ENCODE measurements around the gene APLP2.
"Not testable (repeated sequence)": the region's sequence is repeated elsewhere in the genome, so short reads cannot be mapped to it uniquely, and the experiment has no call there.

APLP2 gene

DNA sequence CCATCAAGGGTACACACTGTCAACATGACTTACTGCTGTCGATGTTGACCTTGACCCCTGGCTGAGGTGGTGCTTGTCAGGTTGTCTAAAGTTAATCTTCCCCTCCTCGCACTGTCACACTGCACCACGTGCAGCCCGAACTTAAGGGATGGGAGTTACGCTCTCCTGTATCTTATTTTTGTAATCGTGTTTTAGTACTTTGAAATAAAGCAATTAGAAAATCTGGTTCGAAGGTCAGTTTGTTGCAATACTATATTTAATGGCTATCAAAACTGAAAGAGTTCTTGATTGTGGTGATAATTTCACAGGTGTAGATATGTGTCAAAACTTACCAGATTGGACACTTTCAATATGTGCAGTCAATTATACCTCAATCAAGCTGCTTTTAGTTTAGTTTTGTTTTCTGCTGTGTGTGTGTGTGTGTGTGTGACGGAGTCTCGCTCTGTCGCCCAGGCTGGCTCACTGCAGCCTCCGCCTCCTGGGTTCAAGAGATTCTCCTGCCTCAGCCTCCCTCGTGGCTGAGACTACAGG, 79.2 kb downstream of the APLP2 start:
- DNase-seq (ENCODE audit: low read depth) = no peak

DNA sequence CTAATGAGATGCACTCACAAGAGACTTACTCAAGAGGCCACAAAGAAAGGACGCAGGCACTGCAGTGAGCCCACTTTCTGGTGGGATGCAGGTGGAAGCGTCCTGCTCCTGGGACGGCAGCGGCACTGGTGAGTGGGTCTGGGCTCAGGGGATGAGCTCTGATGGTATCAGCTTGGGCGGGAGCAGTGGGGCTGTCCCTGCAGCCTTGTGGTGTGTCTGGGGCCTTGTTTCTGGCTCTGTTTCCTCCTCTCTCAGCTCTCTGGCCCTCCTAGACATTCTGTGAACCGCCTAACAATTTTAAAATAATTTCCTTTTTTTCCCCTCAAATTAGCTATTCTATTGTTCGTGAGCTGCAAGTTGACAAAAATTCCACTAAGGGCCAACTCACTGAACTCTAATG, 81.1 kb downstream of the APLP2 start:
- no peak for DNase-seq (ENCODE audit: low read depth)

DNA sequence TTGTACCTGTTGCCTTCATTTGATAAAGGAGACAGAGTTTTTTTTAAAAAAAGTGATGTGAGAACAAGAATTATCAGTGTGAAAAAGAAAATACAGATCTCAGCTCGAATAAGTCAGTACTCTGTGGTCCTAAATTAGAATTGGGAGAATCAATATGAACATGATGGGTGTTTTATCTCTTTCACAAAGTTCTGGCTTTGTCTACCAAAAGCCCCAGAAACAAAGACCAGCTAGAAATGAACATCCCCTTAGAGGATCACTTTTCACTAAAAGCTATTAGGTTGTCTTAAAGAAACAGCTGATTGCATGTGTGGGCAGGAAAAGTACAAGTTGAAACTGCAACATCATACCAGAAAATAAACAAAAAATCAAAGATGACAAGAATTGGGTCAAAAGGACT, 81.5 kb downstream of the APLP2 start:
- no peak for DNase-seq (ENCODE audit: low read depth)

DNA sequence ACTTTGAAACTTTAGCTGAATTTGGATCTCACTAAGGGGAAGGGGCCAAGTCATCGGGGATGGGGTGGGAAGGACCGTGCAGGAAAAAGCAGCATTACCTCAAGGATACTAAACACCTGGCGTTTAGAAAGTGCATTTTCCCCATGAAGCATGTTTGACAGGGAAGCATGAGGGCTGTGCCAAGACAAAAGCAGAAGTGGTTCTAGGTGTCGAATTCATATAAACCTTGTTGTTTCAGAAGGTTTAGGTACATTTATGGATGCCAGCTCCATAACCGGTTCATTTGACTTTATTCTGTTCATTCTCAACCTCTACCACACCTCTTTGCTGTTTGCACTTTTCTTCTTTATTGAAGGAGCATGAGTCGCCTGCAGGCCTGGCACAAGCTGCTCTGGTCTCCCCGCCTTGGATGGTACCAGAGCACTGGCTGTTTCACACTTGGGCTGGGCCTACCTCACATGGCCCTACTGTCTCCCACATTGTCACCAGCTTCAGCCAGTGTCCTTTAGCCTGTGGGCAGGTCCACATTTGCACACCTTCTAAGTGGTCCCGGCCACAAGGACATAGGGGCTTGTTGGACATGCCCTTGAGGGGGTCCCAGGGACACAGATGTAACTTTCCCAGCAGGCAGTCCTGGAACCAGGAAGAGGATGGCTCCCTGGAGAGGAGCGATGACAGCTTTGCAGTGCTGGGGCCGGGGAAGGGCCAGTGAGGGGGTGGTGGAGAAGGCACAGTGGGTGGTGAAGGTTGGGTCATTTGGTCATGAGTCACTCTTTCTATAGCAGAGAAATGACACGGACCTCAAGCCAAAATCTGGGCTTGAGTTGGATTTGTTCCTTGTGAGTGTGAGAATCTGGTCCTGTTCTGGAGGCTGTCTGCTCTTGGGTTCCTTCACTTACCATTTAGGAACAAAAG, 86.7 kb downstream of the APLP2 start:
- no peak for DNase-seq (ENCODE audit: low read depth)

DNA sequence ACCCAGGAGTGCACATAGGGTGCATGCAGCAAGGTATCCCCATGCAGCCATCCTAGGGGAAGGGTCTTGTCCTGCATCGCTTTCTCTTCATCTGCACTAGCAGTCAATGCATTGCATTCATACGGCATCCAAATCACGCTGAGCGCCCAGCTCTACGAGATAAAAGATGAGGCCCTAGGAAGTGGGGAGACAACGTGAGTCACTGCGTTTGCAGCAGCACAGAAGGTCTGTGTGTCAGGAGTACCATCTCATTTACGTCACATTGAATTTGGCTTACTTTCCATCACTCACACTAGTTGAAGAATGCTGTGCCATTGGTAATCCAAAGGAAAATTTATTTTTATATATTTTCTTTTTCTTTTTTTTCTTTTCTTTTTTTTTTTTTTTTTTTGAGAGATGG, 87.4 kb downstream of the APLP2 start:
- DNase-seq (ENCODE audit: low read depth) = no peak

DNA sequence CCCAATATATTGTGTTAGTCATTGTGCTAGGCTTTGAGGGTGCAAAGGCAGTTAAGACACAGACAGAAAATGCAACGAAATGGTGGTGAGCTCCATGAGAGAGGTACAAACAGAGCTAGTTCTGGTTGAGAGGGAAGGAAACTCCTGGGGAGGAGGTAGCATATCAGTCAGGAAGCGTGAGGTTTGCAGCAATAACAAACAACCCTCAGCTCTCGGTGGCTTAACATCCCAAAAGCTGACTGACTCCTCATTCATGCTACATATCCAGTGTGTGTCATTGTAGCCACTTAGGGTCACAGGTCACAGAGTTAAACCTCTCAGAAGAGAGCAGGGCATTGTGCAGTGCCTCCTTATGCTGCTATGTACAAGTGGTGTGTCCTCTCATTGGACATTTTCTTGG, 88.1 kb downstream of the APLP2 start:
- no peak for DNase-seq (ENCODE audit: low read depth)

DNA sequence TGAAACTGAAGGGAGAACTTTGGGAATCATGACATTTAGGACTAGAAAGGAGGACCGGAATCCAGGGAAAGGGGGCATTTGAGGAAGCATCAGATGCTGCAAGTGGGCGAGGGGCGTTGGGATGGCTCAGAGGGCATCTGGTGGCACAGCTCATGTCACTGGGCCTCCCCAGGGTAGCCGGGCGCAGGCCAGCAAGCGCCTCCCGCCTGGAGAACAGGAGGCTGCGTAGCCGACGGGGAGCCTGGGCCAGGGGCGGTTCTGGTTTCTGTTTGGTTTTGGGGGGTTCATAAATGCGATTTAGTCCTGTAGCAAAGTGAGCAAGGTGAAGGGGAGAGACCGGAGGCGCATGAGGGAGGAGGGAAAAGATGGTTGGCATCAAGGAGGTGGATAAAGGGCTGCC, 89.4 kb downstream of the APLP2 start:
- no peak for DNase-seq (ENCODE audit: low read depth)

DNA sequence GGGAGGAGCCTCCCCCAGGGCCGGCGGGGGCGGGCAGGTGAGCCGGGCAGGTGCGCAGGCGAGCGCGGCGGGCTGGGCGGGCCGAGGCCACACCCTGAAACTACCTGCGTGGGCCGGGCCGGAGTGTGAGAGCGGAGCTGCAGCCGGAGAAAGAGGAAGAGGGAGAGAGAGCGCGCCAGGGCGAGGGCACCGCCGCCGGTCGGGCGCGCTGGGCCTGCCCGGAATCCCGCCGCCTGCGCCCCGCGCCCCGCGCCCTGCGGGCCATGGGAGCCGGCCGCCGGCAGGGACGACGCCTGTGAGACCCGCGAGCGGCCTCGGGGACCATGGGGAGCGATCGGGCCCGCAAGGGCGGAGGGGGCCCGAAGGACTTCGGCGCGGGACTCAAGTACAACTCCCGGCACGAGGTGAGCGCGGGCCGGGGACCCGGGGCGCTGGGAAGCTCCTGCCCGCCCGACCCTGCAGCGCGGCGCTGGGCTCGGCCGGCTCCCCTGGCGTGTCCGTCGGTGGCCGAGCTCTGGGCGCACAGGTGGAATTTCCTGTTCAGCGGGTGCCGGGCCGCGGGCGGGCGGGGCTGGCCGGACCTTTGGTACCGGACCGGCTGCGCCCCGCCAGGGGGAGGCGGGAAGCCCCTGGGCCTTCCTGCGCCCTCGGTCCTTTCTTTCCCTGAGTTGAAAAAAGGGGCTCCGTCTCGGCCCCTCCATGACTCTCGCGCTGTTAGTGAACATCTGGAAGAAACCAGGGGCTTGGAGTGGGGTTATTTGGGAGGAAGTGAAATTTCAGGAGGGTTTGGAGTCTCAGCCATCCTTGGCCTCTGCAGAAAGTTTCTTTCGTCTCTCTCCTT, 90.2 kb downstream of the APLP2 start, which contains the start of gene ST14:
TSS of gene ST14 (plus strand) at position 126 of the 841 bp plus-strand sequence. CDS start at position 324, 198 bp downstream.
- no peak for DNase-seq (ENCODE audit: low read depth)

DNA sequence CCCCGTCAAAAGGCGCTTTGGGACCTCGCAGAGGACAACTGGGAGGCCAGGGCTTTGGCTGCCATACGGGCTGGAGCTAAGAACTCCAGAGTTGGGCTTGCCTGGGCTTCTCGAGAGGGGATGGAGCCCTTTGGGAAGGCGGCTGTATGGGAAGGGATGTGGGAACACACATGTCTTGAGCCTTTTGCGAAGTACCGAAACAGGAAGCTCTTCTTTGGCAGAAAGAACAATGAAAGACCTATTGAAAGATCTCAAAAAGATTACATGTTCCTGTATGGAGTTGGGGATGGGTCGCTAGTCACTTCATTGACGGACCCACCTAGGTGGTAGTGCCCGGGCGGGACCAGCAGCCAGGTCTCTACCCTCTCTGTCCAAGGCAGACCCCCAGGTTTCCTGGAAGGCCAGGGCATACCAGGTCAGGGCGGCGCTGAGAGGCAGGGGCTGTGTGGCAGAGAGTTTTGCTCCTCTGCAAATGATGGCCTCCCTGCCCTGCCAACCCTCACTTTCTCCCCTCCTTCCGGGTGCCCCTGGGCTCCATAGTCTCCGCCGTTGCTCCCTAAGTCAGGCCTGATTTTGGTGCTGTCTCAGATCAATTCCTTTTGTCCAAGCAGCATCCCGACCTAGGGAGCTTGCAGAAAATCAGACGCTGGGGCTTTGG, 90.9 kb downstream of the APLP2 start:
- no peak for DNase-seq (ENCODE audit: low read depth)

DNA sequence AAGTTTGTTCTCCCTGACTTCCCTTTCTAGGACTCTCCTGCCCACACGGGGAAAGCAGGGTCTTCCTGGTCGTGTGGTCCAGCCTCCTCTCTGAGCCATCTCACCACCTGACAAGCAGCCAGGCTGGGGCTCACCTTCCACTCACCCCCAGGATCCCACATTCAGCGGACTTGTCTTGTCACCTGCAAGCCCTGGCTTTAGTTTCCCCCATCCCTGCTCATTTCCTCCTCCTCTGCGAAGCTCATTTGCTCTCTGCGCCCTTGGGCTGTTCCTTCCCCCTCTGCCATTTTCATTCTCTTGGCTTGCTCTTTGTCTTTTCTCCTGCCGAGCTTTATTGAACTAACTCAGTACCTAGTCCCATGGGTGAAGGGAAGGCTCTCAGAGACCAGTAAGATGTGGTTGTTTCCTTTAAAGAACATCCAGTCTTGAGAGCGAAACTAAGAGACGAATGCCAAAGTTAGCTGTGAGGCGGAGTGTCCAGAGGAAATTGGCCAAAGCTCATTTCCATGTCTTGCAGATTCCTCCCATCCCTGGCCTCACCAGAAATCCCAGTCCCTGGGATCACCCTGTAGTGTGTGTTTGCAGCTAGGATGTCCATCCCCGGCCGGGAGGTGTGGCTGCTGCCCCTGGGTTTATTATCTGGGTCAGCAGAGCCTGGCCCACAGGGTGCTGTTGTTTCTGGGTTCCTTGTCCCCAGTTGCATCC, 91.9 kb downstream of the APLP2 start:
- DNase-seq (ENCODE audit: low read depth) = no peak

DNA sequence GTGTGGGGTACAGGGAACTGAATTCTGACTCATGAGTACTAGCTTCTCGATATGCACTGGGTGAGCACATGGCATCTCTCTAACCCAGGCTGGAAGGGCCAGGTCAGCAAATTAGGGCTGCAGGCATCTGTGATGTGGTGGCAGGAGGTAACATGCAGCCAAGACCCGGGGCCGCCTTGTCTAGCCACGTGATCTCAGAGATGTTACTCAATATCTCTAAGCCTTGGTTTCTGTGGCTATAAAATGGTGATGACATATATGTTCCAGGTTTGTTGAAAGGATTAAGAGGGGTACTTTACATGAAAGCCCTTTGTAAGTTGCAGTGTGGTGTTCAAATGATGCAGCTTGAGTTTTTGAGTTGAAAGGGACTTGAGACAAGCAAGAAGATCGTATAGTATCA, 93.0 kb downstream of the APLP2 start:
- DNase-seq (ENCODE audit: low read depth) = no peak

DNA sequence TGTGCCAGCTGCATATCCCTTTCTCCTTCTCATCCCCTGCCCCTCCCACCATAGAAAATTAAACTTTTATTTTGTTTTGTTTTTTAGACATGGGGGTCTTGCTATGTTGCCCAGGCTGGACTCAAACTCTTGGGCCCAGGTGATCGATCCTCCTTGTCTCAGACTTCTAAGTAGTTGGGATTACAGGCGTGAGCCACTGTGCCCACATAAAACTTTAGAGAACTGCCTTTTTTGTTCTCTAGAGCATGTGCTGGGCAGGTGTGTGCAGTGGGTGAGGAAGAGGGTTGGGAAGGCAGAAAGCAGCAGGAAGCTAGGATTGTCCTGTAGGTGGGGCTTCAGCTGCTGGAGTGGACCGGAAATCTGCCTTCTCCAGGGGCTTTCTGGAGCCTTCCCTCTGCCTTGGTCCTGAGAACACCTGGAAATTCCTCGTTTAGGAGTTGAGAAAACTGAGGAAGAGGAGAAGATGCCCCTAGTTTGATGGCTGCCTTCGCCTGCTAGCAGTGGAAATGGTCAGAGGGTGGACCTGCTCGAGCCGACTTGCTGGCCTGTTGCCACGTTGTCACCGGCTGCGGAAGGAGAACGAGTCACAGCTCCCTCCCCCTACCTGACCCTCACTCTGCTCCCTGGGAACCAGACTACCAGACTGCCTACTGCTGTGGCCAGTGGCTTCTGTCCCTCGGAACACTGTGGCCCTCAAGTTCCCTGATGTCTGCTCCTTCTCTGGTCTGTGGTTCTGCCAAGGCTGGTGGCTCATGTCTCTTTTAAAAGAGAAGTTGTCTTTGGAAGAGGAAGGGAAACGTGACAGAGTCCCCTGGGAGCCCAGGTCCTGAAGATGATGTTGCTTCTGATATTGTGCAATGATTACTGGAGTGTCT, 93.9 kb downstream of the APLP2 start:
- DNase-seq (ENCODE audit: low read depth) = no peak

DNA sequence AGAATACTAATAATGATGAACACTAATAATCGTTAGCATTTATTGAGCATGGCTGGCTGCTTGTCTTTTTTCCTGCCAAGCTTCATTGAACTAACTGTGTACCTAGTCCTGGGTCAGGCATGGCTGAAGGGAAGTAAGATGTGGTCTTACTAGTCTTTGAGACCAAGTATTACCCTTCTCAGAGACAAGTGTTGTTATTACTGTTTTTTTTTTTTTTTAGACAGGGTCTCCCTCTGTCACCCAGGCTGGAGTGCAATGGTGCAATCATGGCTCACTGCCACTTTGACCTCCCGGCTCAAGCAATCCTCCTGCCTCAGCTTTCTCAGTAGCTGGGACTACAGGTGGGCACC, 94.5 kb downstream of the APLP2 start:
- no peak for DNase-seq (ENCODE audit: low read depth)

DNA sequence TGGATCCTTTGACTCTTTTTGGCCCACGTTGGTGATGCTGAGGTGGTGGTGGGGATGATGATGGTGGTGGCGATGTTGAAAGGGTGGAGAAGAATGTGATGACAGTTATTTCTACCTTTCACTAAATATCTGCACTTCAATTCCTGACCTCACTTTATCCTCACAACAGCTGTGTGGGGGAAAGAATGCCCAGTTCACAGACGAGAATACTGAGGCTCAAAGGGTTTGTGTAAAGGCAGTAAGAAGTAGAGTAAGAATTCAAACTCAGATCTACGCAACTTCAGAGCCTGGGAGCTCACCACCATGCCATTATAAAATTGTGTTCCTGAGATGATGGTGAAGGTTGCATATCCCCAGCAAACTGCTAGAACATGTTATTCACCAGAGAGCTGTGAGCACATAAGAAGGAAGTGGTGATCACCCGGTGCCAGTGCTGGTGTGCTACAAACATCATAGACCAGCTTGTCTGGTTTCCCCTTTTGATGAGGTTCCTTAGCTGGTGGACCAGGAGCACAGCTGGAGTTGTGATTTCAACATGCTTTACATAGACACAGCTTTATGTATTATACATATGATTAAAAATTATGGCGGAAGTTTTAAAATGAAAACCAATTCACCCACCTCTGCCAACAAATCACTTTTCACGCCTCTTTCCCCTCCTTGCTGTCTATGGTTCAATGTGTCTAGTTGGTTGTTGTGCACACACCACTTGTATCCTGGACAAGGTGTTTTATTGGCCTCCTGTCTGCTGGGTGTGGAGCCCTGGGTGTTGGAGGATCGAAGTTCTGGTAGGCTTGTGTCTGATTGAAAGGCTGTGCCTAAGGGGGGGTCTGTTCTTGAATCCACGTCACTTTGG, 96.1 kb downstream of the APLP2 start:
- no peak for DNase-seq (ENCODE audit: low read depth)

DNA sequence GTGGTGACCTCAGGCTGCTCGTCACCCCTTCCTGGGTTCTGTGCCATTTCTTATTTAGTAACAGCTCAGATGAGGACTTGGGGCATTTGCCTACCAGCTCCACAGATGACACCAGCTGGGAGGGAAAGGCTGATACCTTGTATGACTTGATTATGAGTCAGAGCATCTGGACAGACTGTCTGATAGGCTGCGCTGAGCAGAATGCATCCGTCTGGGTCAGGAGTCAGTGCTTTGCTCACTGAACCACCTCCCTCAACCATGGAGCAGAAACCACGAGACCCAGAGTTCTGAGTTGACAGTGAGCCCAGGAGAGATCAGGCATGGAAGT, 96.7 kb downstream of the APLP2 start:
- no peak for DNase-seq (ENCODE audit: low read depth)

DNA sequence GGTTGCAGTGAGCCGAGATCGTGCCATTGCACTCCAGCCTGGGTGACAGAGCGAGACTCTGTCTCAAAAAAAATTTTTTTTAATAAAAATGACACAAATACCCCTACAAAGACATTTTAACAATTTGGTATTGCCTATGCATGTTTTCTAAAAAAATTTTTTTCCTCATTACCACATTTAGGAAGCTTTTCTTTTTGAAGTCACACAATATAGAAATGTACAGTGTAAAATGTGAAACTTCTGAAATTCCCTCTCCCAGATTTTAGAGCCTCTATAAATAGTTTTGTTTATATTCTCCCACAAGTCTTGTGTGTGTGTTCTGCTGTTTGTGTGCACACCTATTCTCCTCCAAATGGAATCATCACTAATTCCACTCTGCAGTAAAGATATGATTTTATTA, 97.5 kb downstream of the APLP2 start:
- DNase-seq (ENCODE audit: low read depth) = no peak

DNA sequence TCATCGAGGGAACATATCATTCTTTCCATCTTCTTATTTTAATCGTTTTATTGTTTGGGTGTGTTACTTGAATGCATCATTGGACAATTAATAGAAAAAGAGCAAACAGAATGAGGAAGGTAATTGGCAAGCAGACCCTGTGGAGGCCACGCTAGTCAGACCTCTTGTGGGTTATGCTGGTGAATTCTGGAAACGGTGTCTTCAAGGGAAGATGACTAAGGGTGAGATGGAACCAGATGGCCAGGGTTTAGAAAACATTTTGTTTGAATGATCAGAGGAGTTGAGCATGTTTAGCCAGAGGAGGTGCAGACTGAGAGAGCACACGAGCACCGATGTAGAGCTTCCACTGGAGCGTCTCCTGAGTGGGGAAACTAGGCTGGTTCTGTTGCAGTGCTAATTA, 98.4 kb downstream of the APLP2 start:
- no peak for DNase-seq (ENCODE audit: low read depth)

DNA sequence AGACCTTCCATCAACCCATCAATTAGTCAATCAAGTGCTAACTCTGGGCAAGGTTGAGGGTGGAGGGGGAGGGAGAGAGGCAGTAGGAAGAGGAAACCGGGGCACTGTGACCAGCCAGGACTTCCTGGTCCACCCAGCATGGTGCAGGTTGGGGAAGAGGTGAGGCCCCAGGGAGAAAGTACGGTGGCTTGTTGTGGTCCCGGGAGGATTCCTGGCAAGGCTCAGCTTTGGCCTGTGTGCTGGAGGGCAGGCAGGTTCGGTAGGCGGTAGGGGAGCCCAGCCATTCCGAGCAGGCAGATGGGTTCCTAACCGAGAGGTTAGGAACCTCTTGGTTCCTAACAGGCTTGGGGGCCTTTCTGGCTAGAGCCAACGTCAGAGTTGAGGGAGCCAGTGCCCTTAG, 100.7 kb downstream of the APLP2 start:
- DNase-seq (ENCODE audit: low read depth) = no peak

DNA sequence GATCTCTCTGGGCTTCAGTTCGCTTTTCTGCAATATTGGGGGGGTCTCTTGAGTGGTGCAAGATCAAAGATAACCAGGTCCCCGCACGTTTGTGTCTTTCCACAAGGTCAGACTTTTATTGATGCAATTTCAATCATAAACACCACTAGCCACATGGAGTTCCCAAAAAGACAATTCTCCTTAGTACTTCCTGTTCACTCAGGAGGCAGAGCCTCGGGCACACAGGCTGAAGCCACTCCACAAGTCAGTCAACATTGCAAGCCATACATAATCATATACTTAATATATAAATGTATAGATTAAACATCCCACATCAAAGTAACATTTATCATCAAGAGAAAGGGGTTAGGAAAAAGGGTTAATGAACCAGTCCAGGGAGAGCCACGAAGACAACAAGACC, 101.8 kb downstream of the APLP2 start:
- no peak for DNase-seq (ENCODE audit: low read depth)

DNA sequence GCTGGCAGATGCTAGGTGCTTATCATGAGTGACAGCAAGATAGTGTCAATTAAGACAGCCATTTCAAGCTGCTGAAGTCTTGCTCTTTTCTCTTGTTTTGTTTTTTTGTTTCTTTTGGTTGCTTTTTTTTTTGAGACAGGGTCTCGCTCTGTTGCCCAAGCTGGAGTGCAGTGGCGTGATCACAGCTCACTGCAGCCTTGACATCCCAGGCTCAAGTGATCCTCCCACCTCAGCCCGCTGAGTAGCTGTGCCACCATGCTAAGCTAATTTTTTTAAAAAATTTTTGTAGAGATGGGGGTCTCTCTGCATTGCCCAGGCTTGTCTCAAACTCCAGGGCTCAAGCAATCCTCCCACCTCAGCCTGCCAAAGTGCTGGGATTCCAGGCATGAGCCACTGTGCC, 102.3 kb downstream of the APLP2 start:
- not testable (repeated sequence) for DNase-seq (ENCODE audit: low read depth)
